A549 (cell line): Measurements from ENCODE around the gene PSME3. TPM values are rescaled to one million over a fixed set of nuclear protein-coding genes. Genes with fewer than 3 reads are reported as not detected.

Source experiments
- ATAC-seq, 2 experiments: fragments of 200-7000 bp in 1 of 2; fragments of >200 bp in 1 of 2; cut with Nextera tagmentation in 1 of 2; cut with Tn5 transposase in 1 of 2; 3 replicates each; pipeline versions ENCODE4 v1.8.0 to v1.9.1; 2018 to 2020; ENCODE audit warnings: mild to moderate bottlenecking in 1 of 2, moderate library complexity in 1 of 2
- CTCF ChIA-PET: fragments of 300-600 bp; sonication (Branson Sonifier 250); formaldehyde crosslinking; extraction: SDS; loops from one replicate; lab custom pipeline; 2021; ENCODE audit warnings: antibody characterized with exemption, inconsistent platforms; lab: Yijun Ruan, JAX
- POLR2A ChIA-PET: fragments of 350-600 bp; formaldehyde crosslinking; extraction: SDS; loops from one replicate; lab custom pipeline; 2021; ENCODE audit warnings: antibody characterized with exemption, inconsistent platforms; lab: Yijun Ruan, JAX
- DNase-seq, 2 experiments: peaks; one replicate each; pipeline versions ENCODE4 v3.0.0 to v3.0.0-alpha.2; 2011 to 2016; ENCODE audit warnings: low read depth in 1 of 2, low spot score in 1 of 2
- FAIRE-seq: peaks from 2 replicates; lab custom pipeline; 2011; peaks lifted over from hg19 to GRCh38; lab: Jason Lieb, UNC
- H3K27ac ChIP-seq, 2 experiments: fragments of >200 bp; sonication (Bioruptor Twin); formaldehyde crosslinking; 3 replicates each; pipeline ENCODE4 v1.5.1; 2016 to 2017
- H3K4me1 ChIP-seq: fragments of >200 bp; sonication (Bioruptor Twin); formaldehyde crosslinking; 3 replicates; pipeline ENCODE4 v1.6.1; 2016
- H3K4me2 ChIP-seq: fragments of >200 bp; sonication (Bioruptor Twin); formaldehyde crosslinking; 3 replicates; pipeline ENCODE4 v1.6.1; 2016
- H3K4me3 ChIP-seq: fragments of >200 bp; sonication (Bioruptor Twin); formaldehyde crosslinking; 3 replicates; pipeline ENCODE4 v1.5.1; 2016
- H3K9me3 ChIP-seq: fragments of >200 bp; sonication (Bioruptor Twin); formaldehyde crosslinking; 3 replicates; pipeline ENCODE4 v1.6.1; 2016
- BHLHE40 ChIP-seq: IDR thresholded peaks from 2 replicates; pipeline ENCODE4 v1.6.1; 2012; ENCODE audit warnings: low read depth, low read length, inconsistent platforms
- CHD4 ChIP-seq: fragments of 200-600 bp; sonication (generic); IDR thresholded peaks from 2 replicates; pipeline ENCODE4 v1.6.1; 2016; ENCODE audit warnings: antibody characterized with exemption, mild to moderate bottlenecking, borderline replicate concordance
- ESRRA ChIP-seq: fragments of 150-350 bp; IDR thresholded peaks from 2 replicates; pipeline ENCODE4 v1.6.1; 2014; ENCODE audit warnings: mild to moderate bottlenecking, low read length, borderline replicate concordance
- HEYL ChIP-seq: fragments of 250-450 bp; sonication (Bioruptor Pico); IDR thresholded peaks from 2 replicates; pipeline ENCODE4 v1.8.0; 2021; ENCODE audit warnings: mild to moderate bottlenecking, moderate library complexity
- HOXB5 ChIP-seq: fragments of 250-450 bp; sonication (Bioruptor Pico); IDR thresholded peaks from 2 replicates; pipeline ENCODE4 v1.5.0; 2020; ENCODE audit warnings: mild to moderate bottlenecking, moderate library complexity
- JUNB ChIP-seq: fragments of >200 bp; sonication (Bioruptor Twin); formaldehyde crosslinking; IDR thresholded peaks from 2 replicates; pipeline ENCODE4 v1.6.1; 2016
- KDM1A ChIP-seq: fragments of 200-600 bp; sonication (generic); IDR thresholded peaks from 2 replicates; pipeline ENCODE4 v1.6.1; 2016; ENCODE audit warnings: low read depth, mild to moderate bottlenecking
- KDM5A ChIP-seq: fragments of 200-600 bp; sonication (generic); IDR thresholded peaks from 2 replicates; pipeline ENCODE4 v1.6.1; 2016; ENCODE audit warnings: antibody characterized with exemption, mild to moderate bottlenecking
- NPAS2 ChIP-seq: fragments of 250-450 bp; sonication (Bioruptor Pico); IDR thresholded peaks from 2 replicates; pipeline ENCODE4 v1.8.0; 2022; ENCODE audit warnings: mild to moderate bottlenecking, moderate library complexity, borderline replicate concordance
- PHF8 ChIP-seq: fragments of 200-600 bp; sonication (generic); IDR thresholded peaks from 2 replicates; pipeline ENCODE4 v1.6.1; 2016; ENCODE audit warnings: low read depth, mild to moderate bottlenecking, antibody characterized with exemption, moderate library complexity, borderline replicate concordance
- RCOR1 ChIP-seq: fragments of 150-350 bp; IDR thresholded peaks from 2 replicates; pipeline ENCODE4 v1.6.1; 2014; ENCODE audit warnings: antibody characterized with exemption, low read length, low read depth
- SREBF2 ChIP-seq: fragments of 450-650 bp; IDR thresholded peaks from 2 replicates; pipeline ENCODE4 v1.6.1; 2014; ENCODE audit warnings: mild to moderate bottlenecking, moderate library complexity
- ZSCAN20 ChIP-seq: fragments of 250-450 bp; sonication (Bioruptor Pico); IDR thresholded peaks from 2 replicates; pipeline ENCODE4 v1.8.0; 2022; ENCODE audit warnings: mild to moderate bottlenecking, moderate library complexity
- WGBS: methylation state at CpG from one replicate; pipeline ENCODE4 v1.1.6; 2017; ENCODE audit errors: missing lambda C conversion rate; 5-methylcytosine and 5-hydroxymethylcytosine counted together
- polyA plus RNA-seq, 4 experiments: library from polyadenylated mRNA; depleted of rRNA in 3 of 4; stranded (reverse); fragments of >200 nt; fragmentation: RNase III in 1 of 4; extraction: RNeasy Plus Mini Kit Qiagen cat#74134 plus additional on column Dnase treatment in 1 of 4; gene quantifications; 2 replicates in 3 of 4; 3 replicates in 1 of 4; pipeline ENCODE4 v1.2.3, GENCODE V29; 2011 to 2017
- TF ChIP-seq, protein P1 (sequence below): IDR thresholded peaks from 2 replicates; pipeline ENCODE4 v1.6.1; 2012; ENCODE audit warnings: low read depth, borderline replicate concordance
- TF ChIP-seq, protein P2 (sequence below): fragments of >200 bp; sonication (Bioruptor Twin); formaldehyde crosslinking; IDR thresholded peaks from 2 replicates; pipeline ENCODE4 v1.6.1; 2016
- TF ChIP-seq, protein P3 (sequence below): fragments of 250-450 bp; sonication (Bioruptor Pico); IDR thresholded peaks from 2 replicates; pipeline ENCODE4 v1.5.0; 2020; ENCODE audit warnings: low read depth, mild to moderate bottlenecking, moderate library complexity
- TF ChIP-seq, protein P4 (sequence below): fragments of 450-650 bp; IDR thresholded peaks from 2 replicates; pipeline ENCODE4 v1.6.1; 2014; ENCODE audit warnings: antibody characterized with exemption
- TF ChIP-seq, protein P5 (sequence below): fragments of >200 bp; sonication (Bioruptor Twin); formaldehyde crosslinking; IDR thresholded peaks from 3 replicates; pipeline ENCODE4 v1.6.1; 2016

PSME3 gene
- polyA plus RNA-seq, 2 of the 4 experiments (the other 2 are of a cell fraction) = 223 to 257 TPM

DNA sequence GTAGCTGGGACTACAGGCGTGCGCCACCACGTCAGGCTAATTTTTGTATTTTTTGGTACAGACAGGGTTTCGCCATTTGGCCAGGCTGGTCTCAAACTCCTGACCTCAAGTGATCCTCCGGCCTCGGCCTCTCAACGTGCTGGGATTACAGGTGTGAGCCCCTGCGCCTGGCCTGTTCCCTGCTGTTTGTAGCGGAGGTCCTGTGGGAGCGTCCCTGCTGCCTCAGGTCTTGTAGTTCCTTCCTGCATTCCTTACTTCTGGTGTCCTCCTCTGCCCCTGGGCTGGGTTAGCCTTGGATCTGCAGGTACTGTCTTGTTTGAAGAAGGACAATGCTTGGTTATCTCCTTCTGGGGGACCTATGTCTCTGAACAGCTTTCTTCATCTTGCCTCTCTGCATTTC is 43.8 kb downstream of the PSME3 start:
- DNase-seq (no peak), FAIRE-seq (no peak), ATAC-seq (no peak)
- ChIA-PET POLR2A (no interaction called here), CTCF (interaction anchor here (1.1 to 1.5 kb wide), 3 partner anchors 12 to 19 kb away, joined by 3 to 4 read pairs (median 4); no protein-coding TSS in a partner anchor)
- H3K4me2 ChIP-seq = no peak overlapping the region
- H3K4me1 ChIP-seq = no peaks in the 10 kb centered on the region
- WGBS = 87% methylated on average over 10 of the region's 10 CpGs
- no peak for TF ChIP-seq BHLHE40
- TF ChIP-seq, protein P1, sequence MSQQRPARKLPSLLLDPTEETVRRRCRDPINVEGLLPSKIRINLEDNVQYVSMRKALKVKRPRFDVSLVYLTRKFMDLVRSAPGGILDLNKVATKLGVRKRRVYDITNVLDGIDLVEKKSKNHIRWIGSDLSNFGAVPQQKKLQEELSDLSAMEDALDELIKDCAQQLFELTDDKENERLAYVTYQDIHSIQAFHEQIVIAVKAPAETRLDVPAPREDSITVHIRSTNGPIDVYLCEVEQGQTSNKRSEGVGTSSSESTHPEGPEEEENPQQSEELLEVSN = no peak
- TF ChIP-seq SREBF2 = no peak
- TF ChIP-seq JUNB = no peak
- no peak for TF ChIP-seq HEYL (CRISPR knock-in tag)
- no peak for TF ChIP-seq RCOR1
- TF ChIP-seq, protein P2, sequence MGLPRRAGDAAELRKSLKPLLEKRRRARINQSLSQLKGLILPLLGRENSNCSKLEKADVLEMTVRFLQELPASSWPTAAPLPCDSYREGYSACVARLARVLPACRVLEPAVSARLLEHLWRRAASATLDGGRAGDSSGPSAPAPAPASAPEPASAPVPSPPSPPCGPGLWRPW = no peak
- TF ChIP-seq, protein P3, sequence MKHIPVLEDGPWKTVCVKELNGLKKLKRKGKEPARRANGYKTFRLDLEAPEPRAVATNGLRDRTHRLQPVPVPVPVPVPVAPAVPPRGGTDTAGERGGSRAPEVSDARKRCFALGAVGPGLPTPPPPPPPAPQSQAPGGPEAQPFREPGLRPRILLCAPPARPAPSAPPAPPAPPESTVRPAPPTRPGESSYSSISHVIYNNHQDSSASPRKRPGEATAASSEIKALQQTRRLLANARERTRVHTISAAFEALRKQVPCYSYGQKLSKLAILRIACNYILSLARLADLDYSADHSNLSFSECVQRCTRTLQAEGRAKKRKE (CRISPR knock-in tag) = no peak
- no peak for TF ChIP-seq PHF8
- no peak for TF ChIP-seq NPAS2
- TF ChIP-seq KDM1A = no peak
- TF ChIP-seq ESRRA = no peak
- H3K4me3 ChIP-seq = no peak overlapping the region
- peaks cover 3% of the 10 kb centered on the region; the same call in 2 of the 3 replicates for H3K9me3 ChIP-seq
- H3K27ac ChIP-seq = no peak overlapping the region

DNA sequence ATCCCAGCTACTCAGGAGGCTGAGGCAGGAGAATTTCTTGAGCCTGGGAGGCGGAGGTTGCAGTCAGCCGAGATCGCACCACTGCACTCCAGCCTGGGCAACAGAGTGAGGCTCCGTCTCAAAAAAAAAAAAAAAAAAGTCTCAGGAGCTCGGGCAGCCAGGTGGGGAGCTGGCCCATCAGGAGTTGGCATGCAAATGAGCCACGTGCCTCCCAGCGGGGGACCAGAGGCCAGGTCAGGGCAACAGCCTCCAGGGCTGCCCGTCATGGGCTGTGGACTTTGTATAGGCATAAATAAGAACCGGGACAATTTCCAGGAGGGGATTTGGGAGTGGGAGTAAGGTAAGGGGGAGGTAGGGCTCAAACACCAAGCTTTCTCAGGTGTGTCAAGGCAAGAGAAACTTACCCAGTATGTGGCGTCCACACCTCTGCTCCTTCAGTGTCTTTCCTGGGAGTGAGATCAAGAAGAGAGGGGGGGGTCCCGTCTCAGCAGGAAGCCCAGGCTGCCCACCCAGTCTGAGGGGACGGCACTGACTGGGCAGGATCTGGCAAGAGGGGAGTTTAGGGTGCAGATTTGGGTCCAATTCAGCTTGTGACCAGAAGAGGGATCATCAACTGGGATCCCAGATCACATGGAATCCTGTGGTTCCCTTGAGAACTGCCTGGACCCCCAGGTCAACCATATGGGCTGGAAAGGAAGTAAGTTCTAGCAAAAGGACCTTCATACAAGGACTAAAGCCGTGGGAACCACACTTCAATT is 45.1 kb downstream of the PSME3 start:
- H3K4me1 ChIP-seq = no peaks in the 10 kb centered on the region
- ATAC-seq = peak; percentile 53 to 65; a peak in 4 of 6 replicates
- no peak for FAIRE-seq
- no peak overlapping the region for H3K4me3 ChIP-seq
- no peak overlapping the region for H3K27ac ChIP-seq
- POLR2A ChIA-PET = interaction anchor here (0.5 kb wide), 1 partner anchor 73 kb away, joined by 3 read pairs; no protein-coding TSS in a partner anchor
- H3K9me3 ChIP-seq = no peaks in the 10 kb centered on the region
- peak in 1 of 2 experiments; percentile 25 for DNase-seq
- 35% methylated on average over 13 of the region's 13 CpGs for WGBS
- H3K4me2 ChIP-seq = no peak overlapping the region
- TF ChIP-seq HOXB5 (CRISPR knock-in tag) (no peak), ESRRA (no peak), CHD4 (no peak), KDM5A (no peak), ZSCAN20 (no peak)
- TF ChIP-seq, protein P4, sequence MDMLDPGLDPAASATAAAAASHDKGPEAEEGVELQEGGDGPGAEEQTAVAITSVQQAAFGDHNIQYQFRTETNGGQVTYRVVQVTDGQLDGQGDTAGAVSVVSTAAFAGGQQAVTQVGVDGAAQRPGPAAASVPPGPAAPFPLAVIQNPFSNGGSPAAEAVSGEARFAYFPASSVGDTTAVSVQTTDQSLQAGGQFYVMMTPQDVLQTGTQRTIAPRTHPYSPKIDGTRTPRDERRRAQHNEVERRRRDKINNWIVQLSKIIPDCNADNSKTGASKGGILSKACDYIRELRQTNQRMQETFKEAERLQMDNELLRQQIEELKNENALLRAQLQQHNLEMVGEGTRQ = no peak
- TF ChIP-seq, protein P2 = no peak
- TF ChIP-seq, protein P5, sequence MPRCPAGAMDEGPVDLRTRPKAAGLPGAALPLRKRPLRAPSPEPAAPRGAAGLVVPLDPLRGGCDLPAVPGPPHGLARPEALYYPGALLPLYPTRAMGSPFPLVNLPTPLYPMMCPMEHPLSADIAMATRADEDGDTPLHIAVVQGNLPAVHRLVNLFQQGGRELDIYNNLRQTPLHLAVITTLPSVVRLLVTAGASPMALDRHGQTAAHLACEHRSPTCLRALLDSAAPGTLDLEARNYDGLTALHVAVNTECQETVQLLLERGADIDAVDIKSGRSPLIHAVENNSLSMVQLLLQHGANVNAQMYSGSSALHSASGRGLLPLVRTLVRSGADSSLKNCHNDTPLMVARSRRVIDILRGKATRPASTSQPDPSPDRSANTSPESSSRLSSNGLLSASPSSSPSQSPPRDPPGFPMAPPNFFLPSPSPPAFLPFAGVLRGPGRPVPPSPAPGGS = no peak
- TF ChIP-seq, all 56 proteins: peak for 0
- CTCF ChIA-PET = interaction anchor here (0.8 to 3.9 kb wide), 6 partner anchors 12 to 120 kb away, joined by 3 to 22 read pairs (median 4); partner anchors contain the start of genes AOC2 and RPL27
